Stomach (tissue), 9 donors: ENCODE measurements around the gene CORO1C. TPM values are rescaled to one million over a fixed set of nuclear protein-coding genes. Genes with fewer than 3 reads are reported as not detected.
A peak's percentile ranks its signal among the peaks of the same experiment; 100 is the strongest.

Source experiments
- DNase-seq, 2 donors: peaks; one replicate each; pipeline versions ENCODE4 v3.0.0 to v3.0.0-alpha.2; 2013 to 2019
- H3K27ac ChIP-seq, 5 donors: fragments of 200-600 bp in 4 of 5; sonication (generic) in 4 of 5; one replicate each; pipeline ENCODE4 v1.5.1; 2013 to 2019; ENCODE audit warnings: mild to moderate bottlenecking in 1 of 5, moderate library complexity in 1 of 5
- H3K27me3 ChIP-seq, 3 donors: fragments of 200-600 bp; sonication (generic); one replicate each; pipeline ENCODE4 v1.5.1; 2017 to 2019; ENCODE audit warnings: mixed run types in 1 of 3
- H3K36me3 ChIP-seq, 4 donors: fragments of 200-600 bp; sonication (generic); 1 replicate in 3 of 4; 2 replicates in 1 of 4; pipeline ENCODE4 v1.5.1; 2016 to 2019
- H3K4me1 ChIP-seq, 4 donors: fragments of 200-600 bp; sonication (generic); one replicate each; pipeline ENCODE4 v1.5.1; 2016 to 2019
- H3K4me3 ChIP-seq, 4 donors: fragments of 200-600 bp; sonication (generic) in 3 of 4; one replicate each; pipeline ENCODE4 v1.5.1; 2016 to 2019; ENCODE audit warnings: mild to moderate bottlenecking in 1 of 4
- H3K9me3 ChIP-seq, 4 donors: fragments of 200-600 bp; sonication (generic); one replicate each; pipeline ENCODE4 v1.5.1; 2016 to 2019
- CTCF ChIP-seq, 7 experiments: fragments of 450-650 bp in 4 of 7; fragments of 200-600 bp in 3 of 7; sonication (generic) in 3 of 7; IDR thresholded peaks; one replicate each; pipeline ENCODE4 v1.5.1; 2016 to 2019; ENCODE audit warnings: antibody characterized with exemption in 7 of 7, control low read depth in 2 of 7, mild to moderate bottlenecking in 1 of 7
- EP300 ChIP-seq: sonication (generic); formaldehyde crosslinking; IDR thresholded peaks from one replicate; pipeline ENCODE4 v1.6.1; 2017; ENCODE audit warnings: antibody characterized with exemption
- POLR2A ChIP-seq, 4 donors: fragments of 450-650 bp; IDR thresholded peaks; one replicate each; pipeline ENCODE4 v1.6.1; 2016; ENCODE audit warnings: antibody characterized with exemption in 4 of 4, control low read depth in 2 of 4, mild to moderate bottlenecking in 1 of 4, moderate library complexity in 1 of 4
- POLR2AphosphoS5 ChIP-seq, 3 donors: sonication (generic); formaldehyde crosslinking; IDR thresholded peaks; one replicate each; pipeline ENCODE4 v1.6.1; 2016; ENCODE audit warnings: antibody characterized with exemption in 3 of 3
- WGBS, 5 donors: extraction: QIAGEN DNeasy Blood & Tissue Kit in 3 of 5; methylation state at CpG; one replicate each; pipeline versions ENCODE4 v1.1.5 to v1.1.7; 2013 to 2018; 5-methylcytosine and 5-hydroxymethylcytosine counted together
- intact Hi-C: fragments of 100-400 bp; cut with DNase I; formaldehyde crosslinking; loops from one replicate; pipeline ENCODE4 v1.15.1; 2023; ENCODE audit warnings: low total_unique reads
- polyA plus RNA-seq, 3 donors: library from polyadenylated mRNA; stranded (reverse); fragments of 200-250 nt; gene quantifications; one replicate each; pipeline ENCODE4 v1.2.3, GENCODE V29; 2013
- total RNA-seq, 5 donors: library from RNA; depleted of rRNA; stranded (reverse); fragments of >200 nt; gene quantifications; one replicate each; pipeline versions ENCODE4 v1.1.0 to v1.2.3, GENCODE V29; 2014 to 2016
- donor health status: healthy with polysubstance abuse.
- donor health status: Bipolar disorder and iron deficiency.
- donor health status: healthy.

The CORO1C gene
- total and polyA plus RNA-seq, 8 donors: 27.4 to 392 (median 143) TPM

- TF ChIP-seq CTCF (IDR thresholded peaks at IDR 0.05): no peak
- TF ChIP-seq EP300: no peak
- TF ChIP-seq POLR2AphosphoS5 (IDR thresholded peaks at IDR 0.05): no peak
- no peak for TF ChIP-seq POLR2A (IDR thresholded peaks at IDR 0.05)
- DNase-seq: no peak
- Histone ChIP-seq H3K9me3 (no peaks in the 10 kb centered on the region), H3K27ac (peak overlapping the region in 4 of 5 donors; percentile 86 to 93 (median 90)), H3K27me3 (no peaks in the 10 kb centered on the region), H3K4me3 (no peak overlapping the region), H3K36me3 (no peaks in the 10 kb centered on the region), H3K4me1 (peaks cover 9 to 77% (median 52%) of the 10 kb centered on the region in 4 donors)
- WGBS, 5 donors: 49 to 77% (median 68%) methylated on average over 4 of the region's 4 CpGs
- intact Hi-C loops: no loop called here
These were observed 45.7 kb downstream of the CORO1C start for GRCh38 chr12:108685469-108686260.

GRCh38 chr12:108683906-108684556, 47.3 kb downstream of the CORO1C start:
- no peak for DNase-seq
- H3K4me3 ChIP-seq: no peak overlapping the region
- TF ChIP-seq POLR2AphosphoS5 (IDR thresholded peaks at IDR 0.05) (no peak), EP300 (no peak), CTCF (IDR thresholded peaks at IDR 0.05) (no peak), POLR2A (IDR thresholded peaks at IDR 0.05) (no peak)
- WGBS, 5 donors: 92 to 94% (median 93%) methylated on average over 4 of the region's 4 CpGs
- no peaks in the 10 kb centered on the region for H3K9me3 ChIP-seq
- H3K4me1 ChIP-seq: peaks cover 4 to 74% (median 43%) of the 10 kb centered on the region in 4 donors
- peak overlapping the region in 2 of 5 donors; percentile 91 to 93 for H3K27ac ChIP-seq
- H3K36me3 ChIP-seq: no peaks in the 10 kb centered on the region
- intact Hi-C loops: no loop called here
- no peaks in the 10 kb centered on the region for H3K27me3 ChIP-seq

- intact Hi-C loops: no loop called here
- H3K27ac ChIP-seq: peak overlapping the region in 1 of 5 donors; percentile 77
- no peak for DNase-seq
- no peaks in the 10 kb centered on the region for H3K27me3 ChIP-seq
- no peak overlapping the region for H3K4me3 ChIP-seq
- peaks cover 0 to 57% (median 30%) of the 10 kb centered on the region in 4 donors for H3K4me1 ChIP-seq
- H3K36me3 ChIP-seq: peaks cover 0 to 13% (median 5%) of the 10 kb centered on the region in 4 donors
- WGBS, 5 donors: 81 to 97% (median 89%) methylated on average over 1 of the region's 1 CpG
- TF ChIP-seq POLR2AphosphoS5 (IDR thresholded peaks at IDR 0.05) (no peak), CTCF (IDR thresholded peaks at IDR 0.05) (no peak)
- H3K9me3 ChIP-seq: no peaks in the 10 kb centered on the region
These were observed 50.0 kb downstream of the CORO1C start for GRCh38 chr12:108681317-108681716.

- Histone ChIP-seq H3K9me3 (no peaks in the 10 kb centered on the region), H3K27me3 (no peaks in the 10 kb centered on the region), H3K27ac (peak overlapping the region in 2 of 5 donors; percentile 38 to 77), H3K4me1 (peaks cover 0 to 35% (median 19%) of the 10 kb centered on the region in 4 donors), H3K36me3 (peaks cover 4 to 33% (median 9%) of the 10 kb centered on the region in 4 donors), H3K4me3 (no peak overlapping the region)
- intact Hi-C loops: no loop called here
- no peak for TF ChIP-seq POLR2A (IDR thresholded peaks at IDR 0.05)
- no peak for TF ChIP-seq POLR2AphosphoS5 (IDR thresholded peaks at IDR 0.05)
- no peak for TF ChIP-seq EP300
- no peak for TF ChIP-seq CTCF (IDR thresholded peaks at IDR 0.05)
- DNase-seq: no peak
- 29 to 70% (median 42%) methylated on average over 1 of the region's 1 CpG for WGBS, 5 donors
These were observed 52.1 kb downstream of the CORO1C start for GRCh38 chr12:108679106-108679681.
